H1 (cell line): ENCODE data around the gene TEX2. TPM values are rescaled to one million over a fixed set of nuclear protein-coding genes. Genes with fewer than 3 reads are reported as not detected.

Source experiments
- BCL11A ChIP-seq, 2 experiments: IDR thresholded peaks; one replicate each; pipeline ENCODE4 v1.6.1; 2011; ENCODE audit warnings: low read depth in 2 of 2, low read length in 2 of 2, mild to moderate bottlenecking in 2 of 2
- CBX5 ChIP-seq: fragments of 300-800, 300-1000 bp; sonication (generic); IDR thresholded peaks from 2 replicates; pipeline ENCODE4 v1.7.1; 2016; ENCODE audit warnings: antibody characterized with exemption, low read length, low read depth
- CHD1 ChIP-seq: IDR thresholded peaks from 2 replicates; pipeline ENCODE4 v1.6.1; 2012; ENCODE audit warnings: low read depth, low read length, improper control_type of control experiment
- CTBP2 ChIP-seq: IDR thresholded peaks from 2 replicates; pipeline ENCODE4 v1.7.0; 2011; ENCODE audit warnings: borderline replicate concordance, mild to moderate bottlenecking, moderate library complexity, mixed read lengths, low read length; ENCODE audit not compliant: insufficient read depth, insufficient read length
- EGR1 ChIP-seq: IDR thresholded peaks from 2 replicates; pipeline ENCODE4 v1.6.1; 2011; ENCODE audit warnings: low read depth, low read length, borderline replicate concordance
- EZH2 ChIP-seq: fragments of 200-600 bp; sonication (generic); IDR thresholded peaks from 2 replicates; pipeline ENCODE4 v1.7.1; 2012; ENCODE audit warnings: low read depth, mild to moderate bottlenecking, moderate library complexity, low read length, inconsistent platforms; ENCODE audit not compliant: severe bottlenecking
- FOSL1 ChIP-seq: IDR thresholded peaks from 2 replicates; pipeline ENCODE4 v1.6.1; 2011; ENCODE audit warnings: mild to moderate bottlenecking, low read depth, low read length, moderate library complexity; ENCODE audit not compliant: insufficient read depth
- HDAC2 ChIP-seq, 2 experiments: fragments of 300-600 bp in 1 of 2; sonication (generic) in 1 of 2; IDR thresholded peaks; 2 replicates each; pipeline ENCODE4 v1.6.1; 2011 to 2012; ENCODE audit warnings: low read depth in 2 of 2, low read length in 2 of 2, mild to moderate bottlenecking in 2 of 2, moderate library complexity in 2 of 2, borderline replicate concordance in 1 of 2, inconsistent platforms in 1 of 2
- HDAC6 ChIP-seq: IDR thresholded peaks from one replicate; pipeline ENCODE4 v1.7.1; 2012; ENCODE audit warnings: low read depth, mild to moderate bottlenecking, inconsistent platforms, low read length, moderate library complexity
- JUND ChIP-seq: IDR thresholded peaks from 2 replicates; pipeline ENCODE4 v1.6.1; 2011; ENCODE audit warnings: mild to moderate bottlenecking, improper control_type of control experiment, low read length
- KDM4A ChIP-seq: IDR thresholded peaks from one replicate; pipeline ENCODE4 v1.7.1; 2012; ENCODE audit warnings: low read depth, mild to moderate bottlenecking, moderate library complexity, low read length, inconsistent platforms; ENCODE audit not compliant: severe bottlenecking
- NANOG ChIP-seq: IDR thresholded peaks from 2 replicates; pipeline ENCODE4 v1.6.1; 2011; ENCODE audit warnings: low read length, low read depth, mild to moderate bottlenecking, inconsistent platforms; ENCODE audit not compliant: insufficient read depth, poor library complexity, severe bottlenecking
- PHF8 ChIP-seq: fragments of 200-600 bp; sonication (generic); conservative IDR thresholded peaks from 2 replicates; pipeline ENCODE4 v1.7.1; 2012; ENCODE audit warnings: low read depth, mild to moderate bottlenecking, inconsistent platforms, low read length, moderate library complexity
- POLR2A ChIP-seq, 2 experiments: IDR thresholded peaks; 1 replicate in 1 of 2; 2 replicates in 1 of 2; pipeline ENCODE4 v1.6.1; 2011; ENCODE audit warnings: low read depth in 2 of 2, low read length in 2 of 2, mild to moderate bottlenecking in 2 of 2; ENCODE audit errors: control extremely low read depth in 1 of 2
- SP2 ChIP-seq: IDR thresholded peaks from 2 replicates; pipeline ENCODE4 v1.6.1; 2012; ENCODE audit warnings: mild to moderate bottlenecking, low read length, inconsistent platforms
- SP4 ChIP-seq: IDR thresholded peaks from 2 replicates; pipeline ENCODE4 v1.6.1; 2012; ENCODE audit warnings: low read length, inconsistent platforms
- TAF7 ChIP-seq: optimal IDR thresholded peaks from 2 replicates; pipeline ENCODE3; 2011; ENCODE audit warnings: low read depth, mild to moderate bottlenecking, inconsistent platforms, low read length, moderate library complexity, borderline replicate concordance
- TCF12 ChIP-seq: IDR thresholded peaks from 2 replicates; pipeline ENCODE4 v1.6.1; 2011; ENCODE audit warnings: low read depth, mild to moderate bottlenecking, low read length
- YY1 ChIP-seq: IDR thresholded peaks from 2 replicates; pipeline ENCODE4 v1.6.1; 2011; ENCODE audit warnings: low read depth, mild to moderate bottlenecking, low read length
- polyA plus RNA-seq, 7 experiments: library from polyadenylated mRNA; depleted of rRNA in 3 of 7; stranded (reverse) in 5 of 7; unstranded in 2 of 7; fragments of >200 nt in 5 of 7; fragments of 200-250 nt in 2 of 7; gene quantifications; 1 replicate in 5 of 7; 2 replicates in 1 of 7; 4 replicates in 1 of 7; pipeline versions ENCODE4 v1.2.1 to v1.2.3, GENCODE V29; 2011 to 2013; ENCODE audit warnings: missing spikeins in 2 of 7, mixed read lengths in 2 of 7
- total RNA-seq: library from RNA; stranded (reverse); fragmentation: NEBNext Ultra II Directional; extraction: Animal tissue kit (Norgen Biotek cat#: 25700); gene quantifications from 2 replicates; pipeline ENCODE4 v1.2.1, GENCODE V29; 2021
- TF ChIP-seq, protein P1 (sequence below): IDR thresholded peaks from 2 replicates; pipeline ENCODE4 v1.6.1; 2011; ENCODE audit warnings: low read depth, mild to moderate bottlenecking, low read length; ENCODE audit not compliant: insufficient read depth
- TF ChIP-seq, protein P2 (sequence below): IDR thresholded peaks from 2 replicates; pipeline ENCODE4 v1.6.1; 2011; ENCODE audit warnings: low read length, improper control_type of control experiment
- TF ChIP-seq, protein P3 (sequence below): IDR thresholded peaks from 2 replicates; pipeline ENCODE4 v1.6.1; 2012; ENCODE audit warnings: inconsistent platforms

TEX2 gene
- total and polyA plus RNA-seq, 2 of the 8 experiments (the other 6 are each of a cell fraction or from before 2014, with no cell fraction given), result 6.1 to 15.6 TPM

DNA sequence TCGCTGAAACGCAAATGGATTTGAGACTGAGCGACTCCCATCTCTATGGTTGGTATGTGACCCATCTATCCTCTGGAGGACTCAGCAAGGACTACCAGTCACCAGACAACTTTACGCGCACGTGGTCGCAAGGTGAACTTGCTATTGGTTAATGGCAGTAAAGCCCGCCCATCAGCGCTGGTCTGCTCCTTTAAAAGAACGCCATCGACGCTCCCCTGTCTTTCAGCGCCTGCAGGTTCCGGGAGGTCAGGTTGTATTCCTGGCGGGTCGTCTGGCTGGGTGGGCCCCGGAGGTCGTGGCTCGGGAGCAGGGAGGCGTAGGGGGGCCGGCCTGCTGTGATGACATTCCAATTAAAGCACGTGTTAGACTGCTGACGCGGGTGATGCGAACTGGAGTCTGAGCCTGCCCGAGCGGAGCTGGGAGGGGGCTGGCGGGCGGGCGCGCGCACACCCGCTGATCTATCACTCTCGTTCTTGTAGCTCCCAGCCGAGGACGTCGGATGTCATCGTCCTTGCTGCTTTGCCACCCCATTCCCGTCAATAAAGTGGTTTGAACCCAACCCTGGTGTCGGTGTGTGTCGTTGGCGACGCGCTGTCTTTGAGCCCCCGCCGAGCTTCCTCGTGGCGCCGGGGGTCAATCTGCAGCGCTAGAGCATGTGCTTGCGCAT lies 117.2 kb downstream of the TEX2 start (continued):
- TF ChIP-seq BCL11A (IDR thresholded peaks at IDR 0.05; ENCODE audit: low read depth in 2 of 2, low read length in 2 of 2) (no peak), FOSL1 (no peak), HDAC2 (IDR thresholded peaks at IDR 0.05; ENCODE audit: borderline replicate concordance in 1 of 2, low read depth in 2 of 2, low read length in 2 of 2) (0 out of 4 replicates have a peak, but pooled peaks of 1 of the 2 experiments have one; percentile 60), TAF7 (peak; percentile 98), CTBP2 (no peak), EZH2 (no peak), SP2 (peak; percentile 99), POLR2A (IDR thresholded peaks at IDR 0.05; ENCODE audit: control extremely low read depth in 1 of 2, low read depth in 2 of 2, low read length in 2 of 2) (peak; percentile 98 to 100), SP4 (peak; percentile 95), HDAC6 (no peak), PHF8 (peak; percentile 94), KDM4A (peak; percentile 40), CHD1 (peak; percentile 37; the same call in 1 of the 2 replicates), YY1 (0 out of 2 replicates have a peak, but pooled peaks have one; percentile 13), JUND (0 out of 2 replicates have a peak, but pooled peaks have one; percentile 3), TCF12 (0 out of 2 replicates have a peak, but pooled peaks have one; percentile 45), NANOG (no peak), CBX5 (no peak), EGR1 (peak; percentile 80)
- TF ChIP-seq, protein P1, sequence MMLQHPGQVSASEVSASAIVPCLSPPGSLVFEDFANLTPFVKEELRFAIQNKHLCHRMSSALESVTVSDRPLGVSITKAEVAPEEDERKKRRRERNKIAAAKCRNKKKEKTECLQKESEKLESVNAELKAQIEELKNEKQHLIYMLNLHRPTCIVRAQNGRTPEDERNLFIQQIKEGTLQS, result peak; percentile 82
- TF ChIP-seq, protein P2, sequence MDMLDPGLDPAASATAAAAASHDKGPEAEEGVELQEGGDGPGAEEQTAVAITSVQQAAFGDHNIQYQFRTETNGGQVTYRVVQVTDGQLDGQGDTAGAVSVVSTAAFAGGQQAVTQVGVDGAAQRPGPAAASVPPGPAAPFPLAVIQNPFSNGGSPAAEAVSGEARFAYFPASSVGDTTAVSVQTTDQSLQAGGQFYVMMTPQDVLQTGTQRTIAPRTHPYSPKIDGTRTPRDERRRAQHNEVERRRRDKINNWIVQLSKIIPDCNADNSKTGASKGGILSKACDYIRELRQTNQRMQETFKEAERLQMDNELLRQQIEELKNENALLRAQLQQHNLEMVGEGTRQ, result peak; percentile 98
- TF ChIP-seq, protein P3, sequence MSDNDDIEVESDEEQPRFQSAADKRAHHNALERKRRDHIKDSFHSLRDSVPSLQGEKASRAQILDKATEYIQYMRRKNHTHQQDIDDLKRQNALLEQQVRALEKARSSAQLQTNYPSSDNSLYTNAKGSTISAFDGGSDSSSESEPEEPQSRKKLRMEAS, result peak; percentile 87
